ENCODE data around the gene FRG1. TPM values are rescaled to one million over a fixed set of nuclear protein-coding genes. Genes with fewer than 3 reads are reported as not detected.
A peak's percentile ranks its signal among the peaks of the same experiment; 100 is the strongest.
"Not testable (repeated sequence)": the region's sequence is repeated elsewhere in the genome, so short reads cannot be mapped to it uniquely, and the experiment has no call there.

FRG1 gene
- 10 to 100 TPM; 32.2 to 36.1 (median 32.4) TPM for total RNA-seq
- long read RNA-seq, donor 1, transcript FRG1-201 (9 exons, 1,074 nt): major isoform, 17 of 22 reads
- long read RNA-seq, donor 1, partial matches to known transcripts: 5 of 22 reads
- long read RNA-seq, donor 1, other reads (novel, unspliced or antisense): 0 of 22 reads
- long read RNA-seq, donor 2, transcript FRG1-201 (9 exons, 1,074 nt): major isoform, 11 of 13 reads
- long read RNA-seq, donor 2, partial matches to known transcripts: 2 of 13 reads
- long read RNA-seq, donor 2, other reads (novel, unspliced or antisense): 0 of 13 reads

GRCh38 chr4:189940178-189941004, at the start of gene FRG1:
FRG1 (plus strand) TSS chr4:189940872; CDS start chr4:189941010, 138 bp downstream.
- Histone ChIP-seq H3K4me1 (ENCODE audit: low read depth) (peaks cover 10% of the 10 kb centered on the region), H3K36me3 (ENCODE audit: low read depth) (no peaks in the 10 kb centered on the region), H3K4me3 (peak within 1 kb of the TSS; percentile 80), H3K9me3 (no peaks in the 10 kb centered on the region)
- ATAC-seq: peak; percentile 100
- intact Hi-C loops (cut with DNase I, micrococcal nuclease): no loop called here
- peak; percentile 93 for TF ChIP-seq CTCF (IDR thresholded peaks at IDR 0.05)
- peak; percentile 95 to 97 (median 97) for DNase-seq

GRCh38 chr4:189897667-189898066, 43.0 kb upstream of the FRG1 start:
- no peak for ATAC-seq
- no peaks in the 10 kb centered on the region for H3K4me1 ChIP-seq (ENCODE audit: low read depth)

GRCh38 chr4:189899481-189900015, 41.1 kb upstream of the FRG1 start:
- H3K4me1 ChIP-seq (ENCODE audit: low read depth); H3K36me3 ChIP-seq (ENCODE audit: low read depth); ATAC-seq; H3K4me3 ChIP-seq; H3K9me3 ChIP-seq; DNase-seq; intact Hi-C loops (cut with DNase I, micrococcal nuclease): not testable (repeated sequence)

More at GRCh38 chr4:189897667-189898066, 43.0 kb upstream of the FRG1 start:
- no peak for TF ChIP-seq CTCF (IDR thresholded peaks at IDR 0.05)
- no peaks in the 10 kb centered on the region for H3K9me3 ChIP-seq
- no peak overlapping the region for H3K4me3 ChIP-seq
- intact Hi-C loops (cut with DNase I, micrococcal nuclease): no loop called here
- no peak for DNase-seq
- H3K36me3 ChIP-seq (ENCODE audit: low read depth): no peaks in the 10 kb centered on the region

GRCh38 chr4:189904420-189905027, 36.1 kb upstream of the FRG1 start:
- TF ChIP-seq CTCF (IDR thresholded peaks at IDR 0.05): peak; percentile 33
- DNase-seq: peak in 1 of 3 donors; percentile 65
- intact Hi-C loops (cut with DNase I, micrococcal nuclease); H3K36me3 ChIP-seq (ENCODE audit: low read depth); H3K4me3 ChIP-seq; H3K4me1 ChIP-seq (ENCODE audit: low read depth); ATAC-seq; H3K9me3 ChIP-seq: not testable (repeated sequence)

- ATAC-seq (no peak), DNase-seq (no peak)
- H3K36me3 ChIP-seq (ENCODE audit: low read depth): no peaks in the 10 kb centered on the region
- H3K9me3 ChIP-seq: no peaks in the 10 kb centered on the region
- intact Hi-C loops (cut with DNase I, micrococcal nuclease): no loop called here
- no peak for TF ChIP-seq CTCF (IDR thresholded peaks at IDR 0.05)
- no peaks in the 10 kb centered on the region for H3K4me1 ChIP-seq (ENCODE audit: low read depth)
- H3K4me3 ChIP-seq: no peak overlapping the region
Measured at GRCh38 chr4:189912170-189912569, 28.5 kb upstream of the FRG1 start.
